GM21619 (cell line): ENCODE measurements around the gene KMT2C.
"Not testable (repeated sequence)": the region's sequence is repeated elsewhere in the genome, so short reads cannot be mapped to it uniquely, and the experiment has no call there.

Experiments used
- ATAC-seq: cut with Tn5 transposase; IDR thresholded peaks from one replicate; pipeline ENCODE4 v1.9.1; 2021; ENCODE audit not compliant: unreplicated experiment

KMT2C gene

DNA sequence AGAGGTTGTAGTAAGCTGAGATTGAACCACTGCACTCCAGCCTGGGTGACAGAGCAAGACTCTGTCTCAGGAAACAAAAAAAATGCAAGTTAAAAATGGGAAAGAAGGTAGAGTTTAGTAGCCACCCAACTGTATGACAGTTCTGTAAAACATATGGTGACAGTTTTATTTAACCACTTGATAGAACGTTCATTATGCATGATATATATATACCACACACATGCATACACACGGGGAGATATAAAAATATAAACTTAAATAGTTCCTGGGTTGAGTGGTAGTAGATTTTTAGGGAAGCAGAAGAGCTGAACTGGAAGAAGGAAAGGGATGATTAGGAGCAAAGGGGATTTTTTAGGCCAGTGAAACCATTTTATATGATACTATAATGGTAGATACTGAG lies 120.0 kb downstream of the KMT2C start:
- no peak for ATAC-seq

DNA sequence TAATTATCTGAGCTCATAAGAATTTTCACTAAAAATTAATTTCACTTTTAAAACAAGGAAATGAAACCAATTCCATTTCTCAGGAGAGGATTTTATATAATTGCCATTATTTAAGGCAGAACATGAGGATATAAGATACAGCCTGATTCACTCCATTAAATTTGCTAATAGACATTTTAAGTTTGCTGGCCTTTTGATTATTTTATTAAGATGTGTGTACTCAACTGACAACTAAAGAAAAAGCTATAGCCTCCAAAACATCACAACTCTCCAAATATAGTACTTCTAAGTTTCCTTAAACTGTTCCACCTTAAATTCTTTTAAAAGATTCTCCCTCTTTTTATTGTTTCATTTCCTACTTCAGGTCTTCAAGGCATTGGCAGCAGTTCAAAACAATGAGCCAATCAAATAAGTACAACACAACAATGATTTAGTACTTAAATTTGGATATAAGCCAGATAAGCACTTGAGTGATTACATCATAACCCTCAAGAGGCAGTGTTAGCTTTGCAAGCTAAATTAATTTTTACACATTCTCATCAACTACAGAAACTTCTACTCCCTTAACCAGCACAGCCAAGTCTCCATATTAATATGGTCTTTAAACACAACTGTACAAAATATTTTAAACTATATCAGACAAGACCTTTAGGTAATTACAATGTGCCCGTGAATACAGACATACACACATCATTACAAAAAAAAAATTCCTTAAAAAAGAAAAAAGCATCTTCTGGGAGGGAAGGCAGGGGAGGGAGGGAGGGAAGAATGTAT lies 121.8 kb downstream of the KMT2C start:
- no peak for ATAC-seq

GRCh38 chr7:152313217-152313616 lies 122.6 kb downstream of the KMT2C start:
- ATAC-seq = no peak

DNA sequence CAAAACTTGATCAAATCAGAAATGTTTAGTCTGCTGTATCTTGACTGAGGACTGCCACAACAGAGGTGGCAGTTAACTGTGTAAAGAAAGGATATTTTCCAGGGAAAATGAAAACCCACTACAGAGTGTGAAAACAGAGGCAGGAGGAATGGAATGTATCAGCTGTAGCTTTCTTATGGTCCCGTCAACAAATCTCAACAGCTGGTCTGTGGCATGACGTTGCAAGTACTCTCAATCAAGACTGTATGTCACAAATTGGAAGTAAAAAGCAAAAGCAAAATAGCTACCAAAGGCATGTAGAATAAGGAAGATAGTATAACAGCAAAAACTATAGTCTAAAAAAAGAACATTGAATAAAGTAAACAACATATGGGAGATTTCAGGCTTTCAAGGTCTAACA lies 123.5 kb downstream of the KMT2C start:
- ATAC-seq = no peak

- ATAC-seq = no peak
Measured at GRCh38 chr7:152307902-152308301, 127.9 kb downstream of the KMT2C start.

- ATAC-seq = not testable (repeated sequence)
Measured at GRCh38 chr7:152299542-152300143, 136.2 kb downstream of the KMT2C start.

- ATAC-seq = no peak
Measured at GRCh38 chr7:152292897-152293296, 142.9 kb downstream of the KMT2C start.

DNA sequence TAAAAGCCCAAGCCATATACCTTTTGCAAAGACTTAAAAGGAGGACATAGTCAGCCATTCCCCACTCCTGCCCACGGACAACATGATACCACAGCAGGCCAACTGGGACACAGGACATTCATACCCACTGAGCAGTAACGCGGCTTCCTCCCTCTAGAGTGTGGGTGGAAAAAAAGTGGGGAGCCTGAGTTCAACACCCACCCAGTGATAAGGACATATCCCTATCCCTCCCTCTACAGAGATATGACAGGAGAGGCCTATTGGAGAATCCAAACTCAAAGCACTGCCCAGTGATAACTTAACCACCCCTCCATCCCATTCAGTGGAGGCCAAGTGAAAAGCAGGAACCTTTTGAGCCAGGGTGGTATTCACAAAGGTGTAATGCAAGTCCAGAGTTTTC lies 148.8 kb downstream of the KMT2C start:
- not testable (repeated sequence) for ATAC-seq

- not testable (repeated sequence) for ATAC-seq
Measured at GRCh38 chr7:152286219-152286618, 149.6 kb downstream of the KMT2C start.

DNA sequence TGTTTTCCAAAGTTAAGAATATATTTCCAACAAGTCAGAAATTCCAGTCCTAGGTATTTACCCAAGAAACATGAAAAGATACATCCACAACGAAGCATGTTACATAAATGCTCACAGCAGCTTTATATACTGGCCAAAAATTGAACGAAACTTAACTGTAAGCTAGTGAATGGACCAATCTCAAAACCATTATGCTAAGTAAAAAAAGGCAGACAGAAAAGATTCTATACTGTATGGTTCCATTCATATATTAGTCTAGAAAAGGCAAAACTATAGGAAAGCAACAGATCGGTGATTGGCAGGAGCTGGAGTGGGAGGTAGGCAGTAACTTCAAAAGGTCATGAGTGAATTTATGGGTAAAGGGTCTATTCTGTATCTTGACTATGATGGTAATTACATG lies 150.8 kb downstream of the KMT2C start:
- not testable (repeated sequence) for ATAC-seq

GRCh38 chr7:152277687-152278086 lies 158.1 kb downstream of the KMT2C start:
- ATAC-seq = not testable (repeated sequence)

DNA sequence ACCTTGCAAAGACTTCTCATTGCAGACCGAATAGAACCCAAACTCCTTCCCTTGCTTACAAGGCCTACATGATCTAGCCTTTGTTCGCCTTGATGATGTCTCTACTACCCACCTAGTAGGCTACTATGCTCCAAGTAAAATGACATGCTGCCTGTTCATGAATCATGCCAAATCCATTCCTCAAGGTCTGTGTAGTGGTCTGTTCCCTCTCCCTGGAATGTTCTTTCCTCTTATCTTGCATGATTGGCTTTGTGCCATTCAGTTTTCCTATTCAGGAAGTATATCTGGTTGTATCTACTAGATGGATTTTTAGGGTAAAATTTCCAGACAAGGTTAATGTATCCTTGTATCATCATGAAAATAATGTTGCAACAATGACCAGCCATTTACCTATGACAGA lies 165.4 kb downstream of the KMT2C start:
- not testable (repeated sequence) for ATAC-seq

DNA sequence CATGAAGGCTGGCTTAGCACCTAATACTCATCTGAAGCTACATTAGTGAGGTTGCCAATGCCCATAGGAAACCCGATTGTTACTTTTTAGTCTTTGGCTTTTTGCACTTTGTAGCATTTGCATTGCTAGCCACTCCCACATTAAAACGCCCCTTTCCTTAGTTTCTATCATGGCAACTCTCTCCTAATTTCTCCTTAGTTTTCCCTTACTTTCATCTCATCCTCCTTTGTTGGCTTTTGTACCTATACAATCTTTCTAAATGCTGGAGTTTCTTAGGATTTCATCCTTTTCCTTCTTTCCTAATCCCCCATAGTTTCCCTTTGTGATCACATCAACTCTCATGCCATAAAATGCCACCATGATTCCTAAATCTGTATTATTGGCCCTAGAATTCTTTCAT lies 168.9 kb downstream of the KMT2C start:
- ATAC-seq = not testable (repeated sequence)

- not testable (repeated sequence) for ATAC-seq
Measured at GRCh38 chr7:152264915-152265314, 170.9 kb downstream of the KMT2C start.

GRCh38 chr7:152262146-152262545 lies 173.7 kb downstream of the KMT2C start:
- not testable (repeated sequence) for ATAC-seq

DNA sequence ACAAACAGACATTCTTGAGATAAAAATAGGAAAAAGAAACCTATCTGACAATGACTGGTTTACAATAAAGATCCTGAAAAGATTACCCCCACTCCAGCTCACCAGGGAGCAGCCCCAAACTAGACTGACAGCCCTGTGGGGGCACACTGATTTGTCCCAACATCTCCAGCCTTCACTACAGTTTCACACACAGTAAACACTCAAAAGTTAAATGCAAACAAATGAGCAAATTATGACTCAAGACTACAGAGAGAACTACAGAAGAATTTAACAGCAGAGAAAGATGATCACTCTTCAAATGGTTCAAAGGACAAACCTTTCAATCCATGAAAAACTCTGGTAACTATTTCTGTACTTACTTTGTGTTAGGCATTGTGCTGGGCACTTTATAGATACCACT lies 176.2 kb downstream of the KMT2C start:
- not testable (repeated sequence) for ATAC-seq

GRCh38 chr7:152247851-152248250 lies 188.0 kb downstream of the KMT2C start:
- ATAC-seq = not testable (repeated sequence)

- not testable (repeated sequence) for ATAC-seq
Measured at GRCh38 chr7:152245417-152245816, 190.4 kb downstream of the KMT2C start.

DNA sequence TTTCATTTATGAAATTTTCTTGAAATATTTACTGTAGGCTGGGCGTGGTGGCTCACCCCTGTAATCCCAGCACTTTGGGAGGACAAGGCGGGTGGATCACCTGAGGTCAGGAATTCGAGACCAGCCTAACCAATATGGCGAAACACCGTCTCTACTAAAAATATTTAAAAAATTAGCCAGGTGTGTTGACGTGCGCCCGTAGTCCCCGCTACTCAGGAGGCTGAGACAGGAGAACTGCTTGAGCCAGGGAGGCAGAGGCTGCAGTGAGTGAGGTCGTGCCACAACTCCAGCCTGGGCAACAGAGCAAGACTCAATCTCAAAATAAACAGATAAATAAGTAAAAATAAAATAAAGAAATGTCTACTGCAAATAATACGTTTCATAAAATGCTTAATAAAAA lies 192.3 kb downstream of the KMT2C start:
- not testable (repeated sequence) for ATAC-seq

DNA sequence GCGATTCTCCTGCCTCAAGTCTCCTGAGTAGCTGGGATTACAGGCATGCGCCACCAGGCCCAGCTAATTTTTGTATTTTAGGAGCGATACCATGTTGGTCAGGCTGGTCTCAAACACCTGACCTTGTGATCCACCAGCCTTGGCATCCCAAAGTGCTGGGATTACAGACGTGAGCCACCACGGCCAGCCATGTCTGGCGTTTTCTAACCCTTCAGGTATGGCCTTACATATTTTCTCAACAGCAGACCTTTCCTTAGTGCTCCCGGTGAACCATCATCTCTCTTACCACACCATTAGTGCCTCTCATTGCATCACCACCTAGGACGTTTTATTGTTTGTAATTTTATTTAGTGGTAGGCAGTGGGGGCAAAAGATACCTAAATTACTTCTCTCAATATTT lies 194.5 kb downstream of the KMT2C start:
- not testable (repeated sequence) for ATAC-seq

GRCh38 chr7:152236306-152236705 lies 199.5 kb downstream of the KMT2C start:
- ATAC-seq = not testable (repeated sequence)

DNA sequence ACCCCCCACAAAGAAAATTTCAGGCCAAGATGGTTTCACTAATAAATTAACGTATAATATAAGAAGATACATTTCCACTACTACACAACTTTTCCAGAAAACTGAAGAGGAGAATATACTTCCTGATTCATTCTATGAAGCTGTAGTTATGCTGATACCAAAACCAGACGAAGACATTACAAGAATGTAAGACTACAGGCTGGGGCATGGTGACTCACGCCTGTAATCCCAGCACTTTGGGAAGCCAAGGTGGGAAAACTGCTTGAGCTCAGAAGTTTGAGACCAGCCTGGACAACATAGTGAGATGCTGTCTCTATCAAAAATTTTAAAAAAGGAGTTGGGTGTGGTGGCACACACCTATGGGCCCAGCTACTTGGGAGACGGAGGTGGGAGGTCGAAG lies 201.4 kb downstream of the KMT2C start:
- ATAC-seq = not testable (repeated sequence)
